22Rv1 (cell line): ENCODE measurements around the gene CPA1.

Experiments used
- ZFX ChIP-seq: fragments of 450-650 bp; IDR thresholded peaks from 2 replicates; pipeline ENCODE4 v1.6.1; 2017; ENCODE audit warnings: antibody characterized with exemption, borderline replicate concordance
- TF ChIP-seq, protein P1 (sequence below): fragments of 450-650 bp; IDR thresholded peaks from 2 replicates; pipeline ENCODE4 v1.5.1; 2017; ENCODE audit warnings: mild to moderate bottlenecking

DNA sequence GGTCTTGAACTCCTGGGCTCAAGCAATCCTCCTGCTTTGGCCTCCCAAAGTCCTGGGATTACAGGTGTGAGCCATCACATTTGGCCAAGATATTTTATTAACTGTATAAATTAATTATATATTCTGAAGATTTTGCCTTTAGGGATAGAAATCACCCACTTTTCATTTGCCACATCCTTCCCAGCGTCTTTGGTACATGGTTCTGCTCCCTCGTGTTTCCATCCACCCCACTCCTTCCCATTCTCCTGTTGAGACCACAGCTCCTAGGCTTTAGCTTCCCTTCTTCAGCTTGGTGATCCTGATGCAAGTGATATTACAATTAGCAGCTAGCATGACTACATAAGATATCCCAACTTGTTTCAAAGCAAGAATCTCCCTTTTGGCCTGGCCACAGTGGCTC is 8.4 kb downstream of the CPA1 start:
- TF ChIP-seq, protein P1, sequence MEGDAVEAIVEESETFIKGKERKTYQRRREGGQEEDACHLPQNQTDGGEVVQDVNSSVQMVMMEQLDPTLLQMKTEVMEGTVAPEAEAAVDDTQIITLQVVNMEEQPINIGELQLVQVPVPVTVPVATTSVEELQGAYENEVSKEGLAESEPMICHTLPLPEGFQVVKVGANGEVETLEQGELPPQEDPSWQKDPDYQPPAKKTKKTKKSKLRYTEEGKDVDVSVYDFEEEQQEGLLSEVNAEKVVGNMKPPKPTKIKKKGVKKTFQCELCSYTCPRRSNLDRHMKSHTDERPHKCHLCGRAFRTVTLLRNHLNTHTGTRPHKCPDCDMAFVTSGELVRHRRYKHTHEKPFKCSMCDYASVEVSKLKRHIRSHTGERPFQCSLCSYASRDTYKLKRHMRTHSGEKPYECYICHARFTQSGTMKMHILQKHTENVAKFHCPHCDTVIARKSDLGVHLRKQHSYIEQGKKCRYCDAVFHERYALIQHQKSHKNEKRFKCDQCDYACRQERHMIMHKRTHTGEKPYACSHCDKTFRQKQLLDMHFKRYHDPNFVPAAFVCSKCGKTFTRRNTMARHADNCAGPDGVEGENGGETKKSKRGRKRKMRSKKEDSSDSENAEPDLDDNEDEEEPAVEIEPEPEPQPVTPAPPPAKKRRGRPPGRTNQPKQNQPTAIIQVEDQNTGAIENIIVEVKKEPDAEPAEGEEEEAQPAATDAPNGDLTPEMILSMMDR: no peak
- no peak for TF ChIP-seq ZFX
